Lung microvascular endothelial cell (primary cell): ENCODE results near the gene TSBP1. TPM values are rescaled to one million over a fixed set of nuclear protein-coding genes. Genes with fewer than 3 reads are reported as not detected.
A peak's percentile ranks its signal among the peaks of the same experiment; 100 is the strongest.

Experiments
- DNase-seq, 2 donors: peaks; one replicate each; pipeline versions ENCODE4 v3.0.0 to v3.0.0-alpha.2; 2010; ENCODE audit warnings: low read depth in 2 of 2
- total RNA-seq: library from RNA; depleted of rRNA; stranded (reverse); fragments of >200 nt; gene quantifications from 2 replicates; pipeline ENCODE4 v1.2.1, GENCODE V29; 2014

TSBP1 gene
- not detected in 2 replicates for total RNA-seq

DNA sequence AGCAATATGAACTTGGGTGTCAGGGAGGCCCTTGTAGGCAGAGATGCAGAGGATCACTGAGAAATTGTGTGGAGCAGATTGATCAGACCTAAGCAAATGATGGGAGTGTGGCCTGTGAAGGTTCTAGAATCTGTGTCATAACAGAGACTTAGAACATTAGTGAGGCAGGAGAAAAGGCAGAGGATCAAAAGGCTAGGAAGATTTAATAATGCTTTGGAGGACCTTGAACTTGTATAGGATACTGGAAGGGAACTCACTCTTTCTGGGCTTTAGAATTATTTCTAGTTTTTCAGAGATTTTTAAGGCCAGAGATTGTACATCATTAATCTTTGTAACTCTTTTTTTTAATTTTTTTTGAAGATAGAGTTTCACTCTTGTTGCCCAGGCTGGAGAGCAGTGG is at the start of gene TSBP1:
TSS of gene TSBP1 (minus strand) at position 101 of the 400 bp plus-strand sequence. CDS start 197 bp downstream, outside the sequence.
- DNase-seq: no peak

DNA sequence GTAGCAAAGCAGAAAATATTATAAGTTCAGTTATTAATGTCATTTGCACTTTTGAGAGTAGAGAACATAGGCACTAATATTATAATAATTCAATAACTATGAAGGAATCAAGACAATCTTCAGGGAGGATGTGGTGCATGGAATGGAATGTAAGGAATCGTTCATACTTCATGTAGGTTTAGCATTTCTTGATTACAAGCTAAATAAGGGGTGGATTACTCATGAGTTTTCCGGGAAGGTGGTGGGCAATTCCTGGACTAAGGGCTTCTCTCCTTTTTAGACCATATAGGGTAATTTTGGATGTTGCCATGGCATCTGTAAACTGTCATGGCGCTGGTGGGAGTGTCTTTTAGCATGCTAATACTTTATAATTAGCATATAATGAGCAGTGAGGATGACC is 44.3 kb upstream of the TSBP1 start:
- DNase-seq: no peak

GRCh38 chr6:32415521-32416019 is 43.9 kb upstream of the TSBP1 start:
- peak; percentile 69 for DNase-seq

GRCh38 chr6:32413427-32414047 is 41.8 kb upstream of the TSBP1 start:
- DNase-seq: peak; percentile 79 to 80

DNA sequence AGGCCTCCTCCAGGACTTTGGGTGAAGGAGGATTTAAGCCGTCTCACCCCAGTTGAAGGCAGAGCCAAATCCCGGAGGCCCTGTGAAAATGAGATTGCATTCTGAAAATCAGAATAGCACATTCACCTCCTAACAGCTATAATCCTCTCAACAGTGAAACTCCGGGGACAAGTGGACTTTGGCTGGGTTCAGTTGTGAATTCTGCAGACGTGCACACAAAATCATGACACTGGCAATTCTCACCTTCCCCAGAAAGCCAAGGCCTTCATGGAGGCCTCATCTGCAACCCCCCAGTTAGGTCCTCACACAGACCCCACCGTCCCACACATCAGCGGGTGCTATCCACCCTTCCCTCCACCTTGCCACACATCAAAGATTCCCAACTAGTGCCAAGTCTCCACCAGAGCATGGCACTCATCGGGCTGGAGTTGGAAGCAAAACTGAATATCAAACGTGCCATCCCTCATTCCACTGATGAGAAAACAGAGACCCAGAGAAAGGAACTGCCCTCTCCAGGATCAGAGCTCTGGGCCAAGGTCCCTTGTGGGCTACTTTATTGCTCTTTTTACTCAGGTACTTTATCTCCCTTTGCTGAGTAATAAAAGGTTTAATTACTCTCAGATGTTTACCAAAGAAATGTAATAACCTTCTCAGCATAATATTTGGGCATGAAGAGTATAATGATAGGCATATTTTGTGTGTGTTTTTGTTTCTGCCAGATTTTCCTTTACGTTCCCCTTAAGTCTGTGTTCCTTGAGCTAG is 40.0 kb upstream of the TSBP1 start:
- DNase-seq: no peak

GRCh38 chr6:32410906-32411305 is 39.2 kb upstream of the TSBP1 start:
- DNase-seq: no peak

DNA sequence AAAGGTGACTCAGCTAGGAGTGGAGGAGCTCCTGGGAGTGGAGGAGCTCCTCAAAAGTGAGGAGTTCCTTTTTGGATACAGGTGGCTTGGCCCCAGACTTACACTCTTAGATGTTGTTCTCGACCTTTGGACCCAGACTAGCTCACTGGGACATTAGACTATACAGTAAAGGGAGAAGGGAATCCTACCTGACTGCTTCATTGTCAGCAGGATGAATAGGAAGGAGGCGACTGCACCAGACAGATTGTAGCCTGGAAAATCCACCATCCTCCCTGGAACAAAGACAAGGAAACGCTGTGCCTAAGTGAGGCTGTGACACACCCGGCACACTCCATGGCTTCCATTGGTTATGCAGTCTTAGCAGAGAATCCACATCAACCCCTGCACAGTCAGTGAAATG is 35.2 kb upstream of the TSBP1 start, which contains the start of gene BTNL2:
TSS of gene BTNL2 (minus strand) at position 325 of the 400 bp plus-strand sequence. CDS start at position 267, 58 bp downstream.
- no peak for DNase-seq

- DNase-seq: no peak
Observed at GRCh38 chr6:32406197-32406596, 34.5 kb upstream of the TSBP1 start.

- peak in 1 of 2 donors; percentile 5 for DNase-seq
Observed at GRCh38 chr6:32405656-32406055, 34.0 kb upstream of the TSBP1 start.

DNA sequence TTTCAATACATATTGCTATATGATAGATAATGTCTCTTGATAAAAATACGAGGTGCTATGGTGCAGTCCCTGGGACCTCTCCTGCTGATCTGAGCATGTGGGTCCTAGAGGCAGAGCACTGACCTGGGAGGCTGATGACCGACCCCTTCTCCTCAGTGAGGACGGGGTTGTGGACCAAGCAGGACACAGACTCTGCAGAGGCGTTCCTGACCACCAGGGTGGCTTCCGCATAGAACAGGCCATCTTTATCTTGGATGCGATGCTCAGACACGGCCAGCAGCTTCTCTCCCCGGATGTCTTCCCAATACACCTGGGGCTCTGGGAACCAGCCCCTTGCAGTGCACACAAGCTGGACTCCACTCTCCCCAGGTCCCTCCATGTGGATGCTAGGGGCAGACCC is 31.1 kb upstream of the TSBP1 start:
- DNase-seq: no peak

DNA sequence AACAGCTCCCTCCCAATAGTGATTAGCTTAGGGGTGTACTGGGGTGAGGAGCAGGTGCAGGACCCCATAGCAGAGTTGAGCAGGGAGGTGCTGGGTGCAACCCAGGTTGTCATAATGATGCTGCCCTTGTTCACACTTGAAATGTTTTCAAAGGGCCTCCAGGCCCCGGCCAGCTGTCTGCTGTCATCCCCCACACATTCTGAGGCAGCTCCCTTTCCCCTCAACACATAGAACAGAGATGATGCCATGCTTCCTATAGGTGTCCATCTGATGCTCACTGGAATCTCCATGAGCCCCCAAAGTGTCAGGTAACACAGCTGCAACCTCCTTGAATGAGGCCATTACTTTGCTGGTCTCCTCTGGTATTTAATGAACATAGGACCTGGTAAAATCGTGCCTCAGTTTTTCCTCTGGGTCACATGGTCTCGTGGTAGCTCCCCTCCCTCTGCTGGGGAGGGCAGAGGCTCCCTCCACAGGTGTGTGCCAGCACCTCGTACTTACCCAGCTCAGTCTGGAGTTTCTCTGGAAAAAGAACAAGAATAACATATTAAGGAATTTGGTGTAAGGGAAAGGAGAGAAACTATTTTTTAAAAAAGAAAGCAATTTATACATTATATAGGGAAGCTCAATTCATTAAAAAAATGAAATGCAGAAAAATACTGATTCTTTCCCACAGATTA is 29.7 kb upstream of the TSBP1 start:
- no peak for DNase-seq

DNA sequence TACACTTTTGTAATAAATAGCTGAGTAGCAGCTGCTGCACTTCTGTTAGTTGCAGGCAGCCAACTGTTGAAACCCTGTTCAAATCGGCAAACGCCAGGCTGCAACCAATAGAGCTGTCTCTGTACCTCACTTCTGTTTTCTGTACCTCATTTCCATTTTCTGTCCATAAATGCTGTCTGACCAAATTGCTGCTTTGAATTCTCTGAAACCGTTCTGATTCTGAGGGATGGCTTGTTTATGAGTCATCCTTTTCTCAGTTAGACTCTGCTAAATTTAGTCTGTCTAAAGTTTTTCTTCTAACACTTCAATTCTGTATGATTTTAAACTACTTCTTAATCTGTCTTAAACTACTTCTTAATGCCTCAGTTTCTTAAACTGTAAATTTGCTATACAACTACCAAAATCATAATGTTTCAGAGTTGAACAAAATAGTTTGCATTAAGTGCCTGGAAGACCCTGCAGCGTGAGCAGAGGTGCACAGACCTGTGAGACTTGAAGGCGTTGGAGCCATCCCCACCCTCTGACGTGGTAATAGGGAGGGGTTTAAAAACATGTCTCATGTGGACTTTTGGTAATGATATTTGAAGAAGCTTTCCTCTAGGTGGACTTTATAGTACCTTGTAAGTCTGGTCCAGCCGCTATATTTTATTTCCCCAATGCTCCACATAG is 25.7 kb upstream of the TSBP1 start:
- DNase-seq: no peak

DNA sequence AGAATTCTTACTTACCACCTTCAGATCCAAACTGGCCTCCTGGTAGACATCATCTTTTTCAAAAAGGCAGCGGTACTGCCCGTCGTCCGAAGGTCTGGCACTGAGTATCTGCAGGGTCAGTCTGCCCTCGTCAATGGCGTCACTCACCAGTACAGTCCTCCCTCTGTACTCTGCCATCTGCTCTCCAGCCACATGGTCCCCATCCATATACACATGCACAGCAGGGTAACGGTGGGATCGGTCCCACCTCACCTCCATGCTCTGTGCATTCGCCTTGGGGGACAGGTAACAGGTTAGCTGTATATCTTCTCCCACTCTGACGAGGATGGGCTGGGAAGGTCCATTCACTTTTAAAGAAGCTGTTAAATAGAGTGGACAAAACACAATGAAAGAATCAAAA is 24.3 kb upstream of the TSBP1 start:
- DNase-seq: no peak

DNA sequence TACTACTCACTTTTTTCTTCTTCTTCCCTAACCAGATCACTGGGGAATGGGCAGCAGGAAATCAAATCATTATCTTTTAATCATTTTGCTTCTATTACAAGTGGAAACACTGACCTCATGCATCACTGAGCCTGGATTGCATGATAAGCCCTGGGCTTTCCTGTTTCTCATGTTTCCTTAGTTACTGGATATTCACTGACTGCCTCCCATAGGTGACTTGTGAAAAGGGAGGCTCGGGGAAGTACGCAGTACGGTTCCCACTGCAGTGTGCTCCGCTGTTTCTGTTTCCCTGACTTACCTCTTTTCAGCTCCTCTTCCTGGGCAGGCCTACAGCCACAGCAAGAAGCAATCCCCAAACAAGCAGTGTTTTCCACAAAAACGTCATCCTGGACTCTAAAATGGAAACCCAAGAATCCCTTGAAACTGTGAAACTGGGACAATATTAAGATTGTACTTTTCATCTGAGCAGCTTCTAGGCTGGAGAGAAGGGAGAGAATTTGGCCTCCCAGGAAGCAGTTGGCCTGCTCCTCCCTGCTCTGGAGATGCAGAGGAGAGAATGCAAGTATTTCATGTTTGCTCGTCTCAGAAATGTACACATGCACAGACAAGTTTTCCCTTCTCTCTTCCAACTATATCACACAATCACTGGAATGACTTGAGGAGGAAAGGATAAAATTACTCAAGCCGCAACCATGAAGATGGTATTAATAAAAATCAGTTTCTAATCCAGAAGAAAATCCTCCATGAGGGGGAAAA is 22.1 kb upstream of the TSBP1 start:
- DNase-seq: peak; percentile 96 to 98

DNA sequence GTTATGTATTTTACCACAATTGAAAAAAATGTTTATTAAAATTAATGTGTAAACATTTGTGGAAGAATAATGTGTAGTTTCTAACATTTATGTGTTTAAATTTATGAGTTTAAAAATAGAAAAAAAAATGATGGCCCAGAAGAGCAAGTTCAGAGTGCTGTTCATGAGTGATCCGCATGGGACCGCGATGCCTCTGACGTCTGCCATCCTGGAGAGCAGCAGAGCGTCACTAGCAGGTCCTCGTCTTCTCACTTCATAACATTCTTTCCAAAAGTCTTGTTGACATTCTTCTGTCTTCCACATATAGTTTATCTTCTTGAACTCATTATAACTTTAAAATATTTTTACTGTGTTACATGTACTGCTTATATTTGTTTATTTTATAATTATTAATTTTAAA is 19.8 kb upstream of the TSBP1 start:
- DNase-seq: no peak

DNA sequence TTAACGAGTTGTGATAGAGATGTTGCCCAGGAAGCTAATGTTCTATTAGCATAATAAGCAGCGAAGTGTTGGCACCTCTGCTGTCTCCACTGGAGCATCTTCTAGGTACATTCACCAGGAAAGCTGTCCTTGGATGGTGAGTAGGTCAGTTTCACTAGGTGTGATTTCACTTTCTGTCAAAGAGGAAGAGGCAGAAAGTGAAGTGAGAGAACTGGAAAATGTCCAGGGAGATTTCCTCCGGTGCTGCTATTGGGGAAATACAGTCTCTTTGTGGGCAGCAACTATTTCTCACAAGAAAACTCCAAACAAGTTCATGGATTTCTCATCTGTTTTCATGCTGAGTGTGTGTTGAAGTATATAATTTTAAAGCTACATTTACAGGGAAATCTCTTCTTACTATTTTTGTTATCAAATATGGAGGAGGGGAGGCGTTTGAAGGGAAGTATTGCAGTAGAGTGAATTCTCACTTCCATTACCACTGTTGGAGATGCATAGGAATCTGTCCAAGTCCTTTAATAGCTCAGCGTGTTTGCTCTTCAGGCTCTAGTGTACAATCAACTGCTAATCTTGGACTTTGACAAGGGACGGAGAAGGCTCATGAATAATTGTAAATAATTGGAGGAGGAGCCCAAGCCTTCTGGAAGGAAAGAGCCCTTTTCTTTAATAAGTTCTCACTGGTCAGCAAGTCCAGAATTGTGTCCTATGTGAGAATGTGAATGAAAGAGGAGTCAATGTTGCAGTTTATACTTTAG is 16.1 kb upstream of the TSBP1 start:
- no peak for DNase-seq

GRCh38 chr6:32386040-32386439 is 14.3 kb upstream of the TSBP1 start:
- no peak for DNase-seq

DNA sequence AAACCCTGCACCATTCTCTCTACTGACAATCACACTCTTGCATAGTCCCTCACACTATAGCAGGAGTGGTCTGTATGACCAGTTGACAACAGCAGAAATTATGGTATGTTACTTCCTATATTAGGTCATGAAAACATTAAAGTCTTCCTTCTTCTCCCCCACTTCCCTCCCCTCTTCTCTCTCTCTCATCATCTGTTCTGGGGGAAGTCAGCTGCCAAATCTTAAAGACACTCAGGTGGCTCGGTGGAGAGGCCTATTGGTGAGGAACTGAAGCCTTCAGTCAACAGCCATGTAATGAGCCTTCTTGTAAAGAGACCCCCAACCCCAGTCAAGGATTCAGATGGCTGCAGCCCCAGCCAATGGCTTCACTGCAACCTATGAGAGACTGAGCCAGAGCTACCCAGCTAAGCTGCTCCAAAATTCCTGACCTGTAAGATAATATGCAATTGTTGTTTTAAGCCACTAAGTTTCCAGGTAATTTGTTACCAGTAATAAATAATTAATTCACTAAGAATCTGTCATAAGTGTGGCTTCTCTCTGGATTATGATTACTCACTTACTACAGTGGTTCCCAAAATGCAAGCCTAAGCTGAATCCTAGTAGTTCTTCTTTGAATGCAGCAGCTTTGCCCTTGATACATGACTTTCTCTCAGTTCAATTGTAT is 11.2 kb upstream of the TSBP1 start:
- DNase-seq: no peak

GRCh38 chr6:32379545-32379944 is 7.8 kb upstream of the TSBP1 start:
- no peak for DNase-seq
